Lower leg skin (tissue), 4 donors: ENCODE results near the gene FGG. TPM values are rescaled to one million over a fixed set of nuclear protein-coding genes. Genes with fewer than 3 reads are reported as not detected.

ENCODE experiments used
- DNase-seq, 2 donors: peaks; one replicate each; pipeline ENCODE4 v3.0.0-alpha.2; 2019; ENCODE audit warnings: low spot score in 2 of 2
- H3K4me3 ChIP-seq: fragments of 200-600 bp; sonication (generic); 2 replicates; pipeline ENCODE4 v1.5.1; 2017; ENCODE audit warnings: mild to moderate bottlenecking, low read depth; ENCODE audit not compliant: poor library complexity, severe bottlenecking
- CTCF ChIP-seq, 3 donors: fragments of 450-650 bp; IDR thresholded peaks; one replicate each; pipeline ENCODE4 v1.5.1; 2016; ENCODE audit warnings: antibody characterized with exemption in 3 of 3, mild to moderate bottlenecking in 3 of 3, moderate library complexity in 2 of 3
- POLR2A ChIP-seq, 2 donors: fragments of 450-650 bp; IDR thresholded peaks; one replicate each; pipeline ENCODE4 v1.6.1; 2016 to 2017; ENCODE audit warnings: antibody characterized with exemption in 2 of 2, mild to moderate bottlenecking in 1 of 2, moderate library complexity in 1 of 2
- WGBS, 2 donors: methylation state at CpG; one replicate each; pipeline ENCODE4 v1.1.5; 2018; 5-methylcytosine and 5-hydroxymethylcytosine counted together
- intact Hi-C: fragments of 100-400 bp; cut with DNase I; formaldehyde crosslinking; loops from one replicate; pipeline ENCODE4 v1.15.0; 2023; ENCODE audit warnings: low total_unique reads
- total RNA-seq, 4 donors: library from RNA; depleted of rRNA; stranded (reverse); fragments of >200 nt; gene quantifications; one replicate each; pipeline ENCODE4 v1.1.0, GENCODE V29; 2016

The FGG gene
- total RNA-seq, 4 donors from 2014 or later = not detected

GRCh38 chr4:154591890-154592289, 20.6 kb downstream of the FGG start:
- intact Hi-C loops = no loop called here
- no peak overlapping the region for H3K4me3 ChIP-seq
- TF ChIP-seq POLR2A (IDR thresholded peaks at IDR 0.05) = no peak
- TF ChIP-seq CTCF (IDR thresholded peaks at IDR 0.05) = no peak
- 72 to 74% methylated on average over 3 of the region's 3 CpGs for WGBS, 2 donors
- DNase-seq = no peak

GRCh38 chr4:154590329-154591006, 22.0 kb downstream of the FGG start, which contains the start of gene FGA:
Gene FGA (minus strand): TSS chr4:154590742. CDS start chr4:154590687, 55 bp downstream.
- WGBS, 2 donors = 72 to 77% methylated on average over 3 of the region's 3 CpGs
- no peak within 1 kb of the TSS for H3K4me3 ChIP-seq
- intact Hi-C loops = no loop called here
- TF ChIP-seq CTCF (IDR thresholded peaks at IDR 0.05) (no peak), POLR2A (IDR thresholded peaks at IDR 0.05) (no peak)
- DNase-seq = no peak

- intact Hi-C loops = no loop called here
- DNase-seq = no peak
- no peak overlapping the region for H3K4me3 ChIP-seq
- WGBS, 2 donors = 66 to 72% methylated on average over 7 of the region's 7 CpGs
- TF ChIP-seq CTCF (IDR thresholded peaks at IDR 0.05) (no peak), POLR2A (IDR thresholded peaks at IDR 0.05) (no peak)
Measured at GRCh38 chr4:154589296-154590197, 22.9 kb downstream of the FGG start.

- WGBS, 2 donors = 82 to 89% methylated on average over 2 of the region's 2 CpGs
- TF ChIP-seq POLR2A (IDR thresholded peaks at IDR 0.05) = no peak
- no peak for DNase-seq
- intact Hi-C loops = no loop called here
- H3K4me3 ChIP-seq = no peak overlapping the region
Measured at GRCh38 chr4:154588198-154588597, 24.3 kb downstream of the FGG start.

- 85 to 89% methylated on average over 13 of the region's 13 CpGs for WGBS, 2 donors
- intact Hi-C loops = no loop called here
- no peak for TF ChIP-seq POLR2A (IDR thresholded peaks at IDR 0.05)
- no peak for TF ChIP-seq CTCF (IDR thresholded peaks at IDR 0.05)
- no peak for DNase-seq
- H3K4me3 ChIP-seq = no peak overlapping the region
Measured at GRCh38 chr4:154586296-154587033, 26.0 kb downstream of the FGG start.
